HuH-7.5 (cell line): ENCODE measurements around the gene CDH23.

ENCODE experiments used
- DNase-seq: peaks from one replicate; pipeline ENCODE4 v3.0.0; 2011; ENCODE audit warnings: low spot score

CDH23 gene

GRCh38 chr10:71761541-71762113 lies 364.9 kb downstream of the CDH23 start:
- DNase-seq, result no peak

DNA sequence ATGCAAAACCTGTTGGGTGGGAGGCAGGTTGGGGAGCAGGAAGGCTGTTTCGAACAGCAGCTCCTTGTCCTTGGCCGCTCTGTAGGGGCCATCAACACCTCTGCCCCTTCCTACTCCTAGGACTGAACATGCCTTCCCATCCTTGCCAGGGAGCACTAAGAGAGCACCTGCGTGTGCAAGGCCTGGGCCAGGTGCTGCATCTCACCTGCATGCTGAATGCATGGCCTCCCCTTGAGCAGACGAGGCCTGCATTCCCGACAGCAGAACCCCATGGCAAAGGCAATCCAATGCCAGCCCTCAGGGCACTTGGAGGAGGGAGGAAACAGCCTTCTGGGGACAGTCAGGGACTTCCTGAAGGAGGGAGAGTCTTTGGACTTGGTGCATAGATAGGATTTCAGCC lies 365.6 kb downstream of the CDH23 start:
- DNase-seq, result no peak

DNA sequence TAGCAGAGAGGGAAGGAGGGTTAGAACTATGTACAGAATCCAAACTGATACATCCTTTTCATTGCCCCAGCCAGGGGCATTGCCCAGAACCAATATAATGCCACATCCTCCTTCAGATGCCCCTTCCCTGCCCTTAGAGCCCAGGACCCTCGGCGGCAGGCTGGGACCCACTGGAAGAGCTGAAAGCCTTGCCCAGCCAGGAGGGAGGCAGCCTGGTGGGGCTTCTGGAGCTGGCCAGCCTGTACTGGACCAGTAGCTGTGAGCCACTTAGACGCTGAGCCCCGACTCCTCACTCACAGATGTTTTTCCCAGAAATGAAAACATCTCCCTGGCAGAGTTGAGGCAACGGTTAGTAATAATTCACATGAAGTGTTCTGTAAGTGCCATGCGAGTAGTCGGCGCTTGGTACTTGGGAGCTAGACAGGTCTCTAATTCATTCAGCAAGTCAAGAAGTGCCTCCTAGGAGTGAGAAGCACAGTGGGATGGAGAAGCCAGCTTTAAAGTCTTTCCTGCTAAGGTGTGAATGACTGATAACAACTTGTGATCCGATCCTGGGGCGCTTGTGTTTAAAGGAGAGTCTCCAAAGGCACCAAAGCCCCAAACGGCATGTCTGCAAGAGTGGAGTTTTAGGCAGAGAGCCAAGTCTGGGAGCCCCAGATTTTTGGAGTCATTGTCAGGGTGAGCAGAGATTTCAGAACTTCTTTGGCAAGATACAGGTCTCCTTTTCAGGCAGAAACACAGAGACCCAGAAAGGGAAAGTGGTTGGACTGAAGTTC lies 366.8 kb downstream of the CDH23 start:
- no peak for DNase-seq

GRCh38 chr10:71765176-71765904 lies 368.6 kb downstream of the CDH23 start:
- DNase-seq, result no peak

DNA sequence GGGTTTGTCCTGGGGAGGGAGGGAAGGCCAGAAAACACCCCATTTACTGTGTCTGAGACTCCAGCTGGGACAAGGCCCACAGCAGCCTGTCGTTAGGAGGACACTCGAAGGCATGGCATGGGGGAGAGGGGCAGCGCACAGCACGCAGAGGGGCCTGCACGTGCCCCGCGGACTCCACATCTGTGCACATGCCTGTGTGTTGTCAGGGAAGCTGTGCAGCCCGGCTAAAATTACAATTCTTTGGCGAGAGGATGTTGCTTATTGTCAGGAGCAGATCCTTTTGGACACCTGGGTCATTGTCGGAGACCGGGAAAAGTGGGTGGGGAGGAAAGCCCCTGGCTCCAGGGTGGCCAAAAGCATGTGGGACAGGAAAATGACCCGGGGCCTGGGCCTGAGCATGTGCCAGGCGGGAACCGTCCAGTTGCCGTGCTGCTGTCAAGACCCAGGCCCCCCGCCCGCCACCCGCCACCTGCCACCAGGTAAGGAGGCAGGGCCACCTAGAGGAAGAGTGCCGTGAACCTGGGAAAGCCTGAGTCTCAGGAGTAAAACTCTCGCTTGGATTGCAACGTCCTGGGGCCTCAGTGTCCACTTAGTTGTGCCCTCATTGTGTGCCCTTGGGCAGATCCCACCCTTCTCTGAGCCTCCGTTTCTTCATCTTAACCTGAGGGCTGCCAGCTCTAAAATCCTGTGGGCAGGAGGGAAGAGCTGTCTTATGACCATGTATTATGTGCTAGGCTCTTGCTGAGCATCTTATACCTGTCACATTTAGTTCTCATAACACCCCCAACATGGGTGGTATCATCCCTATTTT lies 369.4 kb downstream of the CDH23 start:
- no peak for DNase-seq

DNA sequence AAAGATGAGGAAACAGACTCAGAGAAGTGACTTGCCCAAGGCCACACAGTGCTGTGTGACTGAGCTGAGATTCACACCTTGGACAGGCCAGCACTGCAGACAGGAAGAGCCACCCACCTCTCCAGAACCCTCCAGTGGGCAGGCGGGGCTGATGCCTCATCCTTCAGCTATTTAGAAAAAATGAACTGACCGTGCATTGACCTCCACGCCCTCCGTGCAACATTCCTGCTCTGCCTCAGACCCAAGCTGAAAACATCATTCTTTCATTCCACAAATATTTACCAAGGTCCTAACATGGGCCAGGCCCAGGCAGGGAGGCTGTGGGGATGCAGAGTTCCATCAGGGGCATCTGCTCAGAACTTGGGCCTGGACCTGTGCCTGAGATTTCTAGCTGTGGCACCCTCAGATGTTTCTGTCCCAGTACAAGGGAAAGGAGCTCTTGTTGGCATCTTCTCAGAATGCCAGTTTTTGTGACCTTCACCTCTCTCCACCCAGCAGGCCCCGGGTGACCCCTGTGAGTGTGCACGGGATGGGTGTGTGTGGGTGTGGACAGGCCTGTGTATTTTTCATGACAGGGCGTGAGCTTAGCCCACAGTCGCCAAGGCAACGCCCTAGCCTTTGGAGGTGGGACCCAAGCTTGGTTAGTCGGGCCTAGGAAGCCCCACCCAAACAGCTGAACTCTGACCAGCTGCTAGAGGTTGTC lies 370.1 kb downstream of the CDH23 start:
- DNase-seq, result peak; percentile 58

DNA sequence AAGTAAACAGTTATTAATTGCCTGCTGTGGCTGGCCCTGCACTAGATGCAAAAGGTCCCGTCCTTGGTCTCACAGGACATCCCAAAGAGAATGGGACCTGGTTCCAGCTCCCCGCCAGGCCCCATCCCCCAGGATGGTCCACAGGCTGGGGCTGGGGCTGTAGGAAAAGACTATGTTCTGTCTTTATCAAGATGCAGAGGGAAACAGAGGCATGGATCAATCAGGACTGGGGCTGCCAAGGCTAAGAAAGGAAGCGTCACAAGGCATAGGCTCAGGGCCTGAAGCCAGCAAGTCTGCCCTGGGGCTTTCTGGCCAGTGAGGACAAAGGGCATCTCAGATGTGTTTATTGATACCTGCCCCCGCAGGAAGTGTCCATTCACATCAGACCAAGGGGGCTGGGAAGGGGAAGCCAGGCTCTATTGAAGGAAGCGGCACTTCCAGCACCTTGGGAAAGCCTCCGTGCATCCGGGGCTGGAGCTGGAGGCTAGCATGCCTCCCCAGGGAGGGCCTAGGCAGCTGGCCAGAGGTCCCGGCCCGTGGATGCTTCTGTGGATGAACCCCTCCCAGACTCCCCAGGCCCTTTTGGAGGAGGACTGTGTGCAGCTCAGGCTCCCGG lies 370.8 kb downstream of the CDH23 start:
- DNase-seq, result no peak

DNA sequence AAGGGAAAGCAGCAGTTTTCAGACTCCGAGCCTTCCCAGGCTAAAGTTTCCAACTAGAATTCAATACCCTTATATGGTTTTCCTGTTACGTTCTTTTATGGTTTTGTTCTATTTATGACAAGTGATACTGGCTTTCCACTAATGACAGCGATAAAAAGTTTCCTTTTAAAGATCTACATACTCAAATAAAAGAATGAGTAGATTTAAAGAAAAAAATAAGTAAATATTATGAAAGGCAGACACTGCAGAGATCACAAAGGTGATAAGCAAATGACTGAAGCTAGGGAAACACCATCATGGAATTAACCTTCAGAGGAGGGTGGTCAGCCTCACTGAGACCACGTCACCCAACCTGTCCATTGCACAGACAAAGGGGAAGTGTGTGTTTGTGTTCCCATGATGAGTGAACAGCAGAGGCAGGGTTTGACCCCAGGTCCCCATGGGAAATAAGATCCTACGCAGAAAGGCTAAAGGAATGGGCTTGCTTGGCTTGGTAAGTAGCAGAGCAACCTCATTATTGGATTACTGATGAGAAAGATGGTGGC lies 372.6 kb downstream of the CDH23 start:
- no peak for DNase-seq

DNA sequence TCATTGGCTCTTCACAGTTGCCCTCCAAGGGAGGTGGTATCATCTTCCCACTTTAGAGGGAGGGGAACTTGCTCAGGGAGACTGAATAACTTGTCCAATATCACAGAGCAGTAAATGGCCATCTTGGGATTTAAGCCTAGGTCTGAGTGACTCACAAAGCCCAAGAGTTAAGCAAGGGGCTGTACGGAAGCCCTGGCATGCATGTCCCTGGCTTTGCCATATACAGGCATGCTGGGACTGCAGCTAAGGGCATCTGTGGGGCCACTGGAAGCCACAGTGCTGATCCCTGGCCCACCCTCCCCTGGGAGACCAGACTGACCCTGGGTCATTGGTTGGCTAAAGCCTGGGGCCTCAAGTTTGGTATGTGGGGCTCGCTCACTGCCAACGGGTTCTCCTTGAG lies 373.5 kb downstream of the CDH23 start:
- no peak for DNase-seq

GRCh38 chr10:71770789-71771188 lies 374.1 kb downstream of the CDH23 start:
- DNase-seq, result no peak

DNA sequence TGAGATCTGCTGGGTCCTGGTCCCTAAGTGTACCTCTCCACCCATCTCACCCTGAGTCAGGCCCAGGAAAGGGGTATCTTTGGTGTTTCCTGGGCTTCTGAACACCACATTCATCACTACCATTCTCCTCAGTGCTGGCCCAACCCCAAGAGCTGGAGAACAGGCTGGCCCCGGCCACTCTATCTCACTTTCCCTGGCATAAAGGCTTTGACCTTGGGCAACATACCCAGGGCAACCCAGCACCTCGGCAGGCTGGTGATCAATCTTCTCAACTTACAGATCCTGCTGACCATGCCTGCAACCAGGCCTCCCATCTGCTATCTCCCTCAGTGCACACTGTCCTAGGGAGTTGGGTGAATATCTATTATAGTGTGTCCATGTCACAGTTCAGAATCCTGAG lies 374.5 kb downstream of the CDH23 start:
- DNase-seq, result no peak

DNA sequence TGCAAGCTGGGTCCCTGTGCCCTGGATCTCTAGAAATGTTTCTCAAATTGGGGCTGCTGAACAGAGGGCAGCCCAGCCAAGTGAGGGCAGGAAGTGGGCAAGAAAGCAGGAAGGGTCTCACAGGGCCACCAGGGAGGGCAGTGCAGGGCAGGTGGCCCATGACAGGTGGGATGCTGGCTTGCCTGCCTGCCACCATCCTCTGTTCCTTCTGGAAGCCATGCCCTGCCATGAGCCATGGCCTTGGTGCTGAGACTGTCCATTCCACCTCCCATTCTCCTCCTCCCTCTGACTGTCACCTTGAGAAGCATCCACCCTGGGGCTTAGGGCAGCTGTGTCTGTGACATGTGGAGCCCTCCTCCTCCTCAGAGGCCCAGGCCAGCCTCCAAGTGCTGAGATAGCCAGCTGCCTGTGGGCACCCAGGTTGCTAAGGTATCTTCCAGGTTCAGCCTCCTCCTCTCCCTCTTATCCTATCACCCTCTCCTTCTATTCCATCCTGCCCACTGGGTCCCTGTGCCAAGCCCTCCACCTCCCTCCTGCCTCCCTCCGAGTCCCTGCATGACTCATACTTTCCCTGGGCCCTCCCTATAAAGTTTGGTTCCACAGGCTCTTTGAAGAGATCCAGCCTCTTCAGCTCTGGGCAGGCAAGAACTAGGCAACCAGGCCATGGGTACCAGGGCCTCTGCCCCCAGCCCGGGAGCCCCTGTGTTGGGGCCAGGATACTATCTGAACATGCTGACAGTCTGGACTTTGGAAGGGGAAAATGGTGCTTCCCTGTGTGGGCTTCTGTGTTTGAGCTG lies 375.3 kb downstream of the CDH23 start:
- DNase-seq, result no peak

DNA sequence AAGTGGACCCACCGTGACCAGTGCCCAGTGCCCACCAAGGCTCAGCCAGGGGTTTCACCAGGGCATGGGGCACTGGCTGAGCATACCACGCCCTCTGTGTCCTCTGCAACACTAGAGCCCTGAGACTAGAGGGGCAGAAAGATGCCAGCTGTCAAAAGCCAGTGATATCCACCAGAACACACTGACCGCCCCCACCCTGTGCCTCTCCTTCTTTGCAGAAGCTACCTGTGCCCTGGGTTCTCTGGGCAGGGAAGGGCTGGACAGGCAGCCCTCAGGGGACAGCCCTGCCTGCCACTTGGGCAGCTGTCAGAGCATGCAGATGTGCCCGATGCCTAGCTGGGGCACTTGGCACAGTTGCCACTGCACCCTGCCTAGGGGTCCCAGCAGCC lies 376.1 kb downstream of the CDH23 start:
- DNase-seq, result no peak

DNA sequence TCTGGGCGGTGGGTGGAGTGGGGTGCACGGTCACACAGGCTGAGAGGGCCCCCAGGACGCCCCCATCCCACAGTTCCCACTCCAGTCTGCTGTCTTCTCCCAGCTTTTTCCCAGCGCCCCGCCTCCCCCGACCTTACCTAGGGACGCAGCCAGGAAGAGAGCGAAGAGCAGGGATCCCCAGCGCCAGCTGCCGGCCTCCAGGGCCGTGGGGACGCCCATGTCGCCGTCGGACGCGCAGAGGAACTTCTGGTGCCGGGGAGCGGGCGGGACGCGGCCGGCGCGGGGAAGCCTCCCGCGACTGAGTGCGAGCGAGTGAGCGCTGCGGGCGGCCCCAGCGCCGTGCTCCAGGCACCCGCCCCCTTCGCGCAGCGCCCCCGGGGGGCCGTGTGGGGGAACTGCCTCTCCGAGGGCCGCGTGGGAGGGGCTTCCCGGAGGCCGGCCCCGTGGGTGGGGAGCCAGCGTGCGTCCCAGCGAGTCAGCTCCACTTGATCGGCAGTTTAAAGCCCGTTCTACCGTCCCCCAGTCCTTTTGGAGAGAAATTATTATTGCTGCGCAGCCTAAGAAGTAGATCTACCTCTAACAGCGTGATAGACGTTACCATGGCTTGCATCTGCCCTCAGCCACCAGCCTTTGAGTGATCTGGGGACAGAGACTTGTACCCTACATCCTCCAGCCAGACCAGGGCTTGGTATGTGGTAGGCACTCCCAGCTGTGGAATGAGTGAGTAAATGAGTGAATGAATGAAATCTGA lies 376.7 kb downstream of the CDH23 start, which contains the start of gene VSIR:
Gene VSIR (minus strand): TSS at position 300 of the 751 bp plus-strand sequence. CDS start 81 bp downstream, at position 219.
- DNase-seq, result peak; percentile 68

GRCh38 chr10:71774916-71775702 lies 378.4 kb downstream of the CDH23 start:
- no peak for DNase-seq

GRCh38 chr10:71776481-71776925 lies 379.8 kb downstream of the CDH23 start:
- no peak for DNase-seq

GRCh38 chr10:71777213-71777985 lies 380.7 kb downstream of the CDH23 start:
- DNase-seq, result no peak
